ENCODE data around the gene COA1. TPM values are rescaled to one million over a fixed set of nuclear protein-coding genes. Genes with fewer than 3 reads are reported as not detected.

The COA1 gene
- polyA plus RNA-seq, 1 donor from 2014 or later, result 157 TPM

- H3K9ac ChIP-seq (ENCODE audit: low read length), result no peak overlapping the region
- no peaks in the 10 kb centered on the region for H4K20me1 ChIP-seq (ENCODE audit: insufficient read depth)
- H3K4me2 ChIP-seq (ENCODE audit: low read length), result no peak overlapping the region
- H2AFZ ChIP-seq (ENCODE audit: low read depth, low read length), result no peak overlapping the region
- no peak overlapping the region for H3K27ac ChIP-seq (ENCODE audit: low read length)
- H3K36me3 ChIP-seq (ENCODE audit: insufficient read depth, low read length), result no peaks in the 10 kb centered on the region
- no peaks in the 10 kb centered on the region for H3K9me2 ChIP-seq (ENCODE audit: insufficient read depth, low read length)
- no peaks in the 10 kb centered on the region for H3F3A ChIP-seq (ENCODE audit: insufficient read depth, low read length, poor library complexity, severe bottlenecking)
- H3K9me3 ChIP-seq (ENCODE audit: low read length), result no peaks in the 10 kb centered on the region
- H3K79me2 ChIP-seq (replicated peaks; ENCODE audit: insufficient read depth, low read length), result no peaks in the 10 kb centered on the region
- no peaks in the 10 kb centered on the region for H3K27me3 ChIP-seq (ENCODE audit: insufficient read depth, low read depth, low read length)
- no peak for TF ChIP-seq TAF1 (IDR thresholded peaks at IDR 0.05; ENCODE audit: low read depth)
- no peak for TF ChIP-seq EP300 (conservative IDR thresholded peaks at IDR 0.05; ENCODE audit: poor library complexity, severe bottlenecking)
- no peak for TF ChIP-seq MXI1 (conservative IDR thresholded peaks at IDR 0.05; ENCODE audit: poor library complexity, severe bottlenecking)
- TF ChIP-seq, protein P1, sequence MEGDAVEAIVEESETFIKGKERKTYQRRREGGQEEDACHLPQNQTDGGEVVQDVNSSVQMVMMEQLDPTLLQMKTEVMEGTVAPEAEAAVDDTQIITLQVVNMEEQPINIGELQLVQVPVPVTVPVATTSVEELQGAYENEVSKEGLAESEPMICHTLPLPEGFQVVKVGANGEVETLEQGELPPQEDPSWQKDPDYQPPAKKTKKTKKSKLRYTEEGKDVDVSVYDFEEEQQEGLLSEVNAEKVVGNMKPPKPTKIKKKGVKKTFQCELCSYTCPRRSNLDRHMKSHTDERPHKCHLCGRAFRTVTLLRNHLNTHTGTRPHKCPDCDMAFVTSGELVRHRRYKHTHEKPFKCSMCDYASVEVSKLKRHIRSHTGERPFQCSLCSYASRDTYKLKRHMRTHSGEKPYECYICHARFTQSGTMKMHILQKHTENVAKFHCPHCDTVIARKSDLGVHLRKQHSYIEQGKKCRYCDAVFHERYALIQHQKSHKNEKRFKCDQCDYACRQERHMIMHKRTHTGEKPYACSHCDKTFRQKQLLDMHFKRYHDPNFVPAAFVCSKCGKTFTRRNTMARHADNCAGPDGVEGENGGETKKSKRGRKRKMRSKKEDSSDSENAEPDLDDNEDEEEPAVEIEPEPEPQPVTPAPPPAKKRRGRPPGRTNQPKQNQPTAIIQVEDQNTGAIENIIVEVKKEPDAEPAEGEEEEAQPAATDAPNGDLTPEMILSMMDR (IDR thresholded peaks at IDR 0.05; ENCODE audit: poor library complexity, severe bottlenecking), result no peak
- no peak for TF ChIP-seq POLR2AphosphoS5 (IDR thresholded peaks at IDR 0.05)
- no peak for TF ChIP-seq SMC3 (conservative IDR thresholded peaks at IDR 0.05; ENCODE audit: poor library complexity)
- no peak for TF ChIP-seq RAD21 (conservative IDR thresholded peaks at IDR 0.05)
- TF ChIP-seq, protein P2, sequence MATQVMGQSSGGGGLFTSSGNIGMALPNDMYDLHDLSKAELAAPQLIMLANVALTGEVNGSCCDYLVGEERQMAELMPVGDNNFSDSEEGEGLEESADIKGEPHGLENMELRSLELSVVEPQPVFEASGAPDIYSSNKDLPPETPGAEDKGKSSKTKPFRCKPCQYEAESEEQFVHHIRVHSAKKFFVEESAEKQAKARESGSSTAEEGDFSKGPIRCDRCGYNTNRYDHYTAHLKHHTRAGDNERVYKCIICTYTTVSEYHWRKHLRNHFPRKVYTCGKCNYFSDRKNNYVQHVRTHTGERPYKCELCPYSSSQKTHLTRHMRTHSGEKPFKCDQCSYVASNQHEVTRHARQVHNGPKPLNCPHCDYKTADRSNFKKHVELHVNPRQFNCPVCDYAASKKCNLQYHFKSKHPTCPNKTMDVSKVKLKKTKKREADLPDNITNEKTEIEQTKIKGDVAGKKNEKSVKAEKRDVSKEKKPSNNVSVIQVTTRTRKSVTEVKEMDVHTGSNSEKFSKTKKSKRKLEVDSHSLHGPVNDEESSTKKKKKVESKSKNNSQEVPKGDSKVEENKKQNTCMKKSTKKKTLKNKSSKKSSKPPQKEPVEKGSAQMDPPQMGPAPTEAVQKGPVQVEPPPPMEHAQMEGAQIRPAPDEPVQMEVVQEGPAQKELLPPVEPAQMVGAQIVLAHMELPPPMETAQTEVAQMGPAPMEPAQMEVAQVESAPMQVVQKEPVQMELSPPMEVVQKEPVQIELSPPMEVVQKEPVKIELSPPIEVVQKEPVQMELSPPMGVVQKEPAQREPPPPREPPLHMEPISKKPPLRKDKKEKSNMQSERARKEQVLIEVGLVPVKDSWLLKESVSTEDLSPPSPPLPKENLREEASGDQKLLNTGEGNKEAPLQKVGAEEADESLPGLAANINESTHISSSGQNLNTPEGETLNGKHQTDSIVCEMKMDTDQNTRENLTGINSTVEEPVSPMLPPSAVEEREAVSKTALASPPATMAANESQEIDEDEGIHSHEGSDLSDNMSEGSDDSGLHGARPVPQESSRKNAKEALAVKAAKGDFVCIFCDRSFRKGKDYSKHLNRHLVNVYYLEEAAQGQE (IDR thresholded peaks at IDR 0.05; ENCODE audit: borderline replicate concordance), result no peak
- TF ChIP-seq EZH2 (IDR thresholded peaks at IDR 0.05; ENCODE audit: borderline replicate concordance, insufficient read depth, low read length, poor library complexity, severe bottlenecking), result no peak
- no peak overlapping the region for H3K4me3 ChIP-seq (ENCODE audit: low read length)
These were observed 23.1 kb upstream of the COA1 start for GRCh38 chr7:43752411-43752810.

DNA sequence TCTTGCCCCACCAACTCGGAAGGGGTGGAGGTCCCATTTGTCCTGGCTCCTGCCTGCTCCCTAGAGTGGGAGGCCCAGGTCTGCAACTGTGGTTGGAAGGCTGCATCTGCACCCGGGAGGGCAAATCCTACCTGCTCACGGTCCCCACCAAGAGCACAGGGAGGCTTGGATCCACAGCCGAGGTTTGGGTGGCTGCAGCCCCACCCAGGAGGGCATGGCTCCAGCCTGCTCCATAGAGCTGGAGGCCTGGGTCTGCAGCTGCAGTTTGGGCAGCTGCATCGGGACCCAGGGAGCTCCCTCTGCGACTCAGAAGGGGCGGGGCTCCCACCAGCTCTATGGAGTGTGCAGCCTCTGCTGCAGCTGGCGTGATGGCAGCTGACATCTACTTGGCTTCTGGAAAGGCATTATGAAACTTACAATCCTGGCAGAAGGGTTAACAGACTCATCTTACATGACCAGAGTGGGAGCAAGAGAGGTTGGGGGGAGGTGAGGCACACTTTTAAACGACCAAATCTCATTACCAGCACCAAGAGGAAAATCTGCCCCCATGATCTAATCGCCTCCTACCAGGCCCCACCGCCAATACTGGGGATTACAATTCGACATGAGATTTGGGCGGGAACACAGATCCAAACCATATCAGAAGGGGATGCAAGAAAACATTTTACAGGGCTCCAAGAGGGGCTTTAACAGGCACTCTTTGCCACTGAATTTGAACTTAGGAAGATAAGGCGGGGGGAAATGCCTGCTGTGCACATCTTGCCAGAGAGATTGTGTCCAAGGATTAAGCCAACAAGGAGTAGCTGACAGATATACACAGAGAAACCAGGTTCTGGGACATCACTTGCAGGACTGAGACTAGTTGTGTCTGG, 20.9 kb upstream of the COA1 start:
- Histone ChIP-seq H3K27me3 (ENCODE audit: insufficient read depth, low read depth, low read length) (no peaks in the 10 kb centered on the region), H2AFZ (ENCODE audit: low read depth, low read length) (no peak overlapping the region), H3K79me2 (replicated peaks; ENCODE audit: insufficient read depth, low read length) (no peaks in the 10 kb centered on the region), H3K9me2 (ENCODE audit: insufficient read depth, low read length) (no peaks in the 10 kb centered on the region), H3F3A (ENCODE audit: insufficient read depth, low read length, poor library complexity, severe bottlenecking) (no peaks in the 10 kb centered on the region), H3K4me2 (ENCODE audit: low read length) (no peak overlapping the region), H3K27ac (ENCODE audit: low read length) (no peak overlapping the region), H3K9me3 (ENCODE audit: low read length) (no peaks in the 10 kb centered on the region), H3K36me3 (ENCODE audit: insufficient read depth, low read length) (no peaks in the 10 kb centered on the region), H4K20me1 (ENCODE audit: insufficient read depth) (no peaks in the 10 kb centered on the region), H3K9ac (ENCODE audit: low read length) (no peak overlapping the region), H3K4me3 (ENCODE audit: low read length) (no peak overlapping the region)
- TF ChIP-seq, protein P1 (IDR thresholded peaks at IDR 0.05; ENCODE audit: poor library complexity, severe bottlenecking), result no peak
- no peak for TF ChIP-seq TAF1 (IDR thresholded peaks at IDR 0.05; ENCODE audit: low read depth)
- TF ChIP-seq MXI1 (conservative IDR thresholded peaks at IDR 0.05; ENCODE audit: poor library complexity, severe bottlenecking), result no peak
- no peak for TF ChIP-seq EZH2 (IDR thresholded peaks at IDR 0.05; ENCODE audit: borderline replicate concordance, insufficient read depth, low read length, poor library complexity, severe bottlenecking)
- TF ChIP-seq EP300 (conservative IDR thresholded peaks at IDR 0.05; ENCODE audit: poor library complexity, severe bottlenecking), result no peak
- TF ChIP-seq RAD21 (conservative IDR thresholded peaks at IDR 0.05), result no peak
- TF ChIP-seq, protein P2 (IDR thresholded peaks at IDR 0.05; ENCODE audit: borderline replicate concordance), result no peak
- TF ChIP-seq POLR2AphosphoS5 (IDR thresholded peaks at IDR 0.05), result no peak
- no peak for TF ChIP-seq SMC3 (conservative IDR thresholded peaks at IDR 0.05; ENCODE audit: poor library complexity)

Data from neural cell (in vitro differentiated cells).